Neural progenitor cell (in vitro differentiated cells): ENCODE data around the gene GPR45.

ENCODE experiments used
- CTCF ChIP-seq: fragments of 200-600 bp; sonication (generic); IDR thresholded peaks from 2 replicates; pipeline ENCODE4 v1.5.1; 2017; ENCODE audit warnings: antibody characterized with exemption, mild to moderate bottlenecking
- EZH2 ChIP-seq: fragments of 200-600 bp; sonication (generic); IDR thresholded peaks from 2 replicates; pipeline ENCODE4 v1.6.1; 2017; ENCODE audit warnings: antibody characterized with exemption, mild to moderate bottlenecking, moderate library complexity
- EZH2phosphoT487 ChIP-seq: fragments of 200-600 bp; sonication (generic); IDR thresholded peaks from 2 replicates; pipeline ENCODE4 v1.6.1; 2017; ENCODE audit warnings: antibody characterized with exemption

DNA sequence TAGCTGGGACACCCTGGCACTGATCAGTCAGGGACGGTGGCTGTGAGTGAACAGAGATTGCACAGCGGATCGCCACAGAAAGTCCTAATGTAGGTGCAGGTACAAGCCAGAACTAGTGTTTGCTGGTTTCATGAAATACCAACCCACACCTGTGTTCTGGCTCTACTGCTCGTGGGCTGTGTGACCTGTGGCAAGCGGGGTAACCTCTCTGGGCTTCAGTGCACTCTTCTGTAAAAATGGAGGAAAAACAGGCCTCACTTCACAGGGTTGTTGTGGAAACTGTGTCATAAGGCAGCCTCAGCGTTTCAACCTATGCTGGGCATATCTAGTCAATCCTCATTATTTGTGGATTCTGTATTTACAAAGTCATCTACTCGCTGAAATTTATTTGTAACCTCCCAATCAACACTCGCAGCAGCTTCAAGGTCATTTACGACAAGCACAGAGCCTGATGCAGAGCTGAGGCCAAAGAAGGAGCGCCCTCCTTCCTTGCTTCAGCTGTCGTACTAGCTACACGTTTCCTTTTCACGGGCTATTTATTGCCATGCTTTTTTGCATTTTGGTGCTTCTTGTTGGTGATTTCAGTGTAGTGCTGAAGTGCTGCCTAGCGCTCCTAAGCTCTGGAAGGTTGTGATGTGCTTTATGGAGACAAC is 30.0 kb downstream of the GPR45 start:
- no peak for TF ChIP-seq EZH2phosphoT487
- TF ChIP-seq CTCF = no peak
- no peak for TF ChIP-seq EZH2
